Sigmoid colon (tissue), 7 donors: Measurements from ENCODE around the gene BGLAP. TPM values are rescaled to one million over a fixed set of nuclear protein-coding genes. Genes with fewer than 3 reads are reported as not detected.

ENCODE experiments used
- DNase-seq: peaks from one replicate; pipeline ENCODE4 v3.0.0-alpha.2; 2019
- H3K27ac ChIP-seq, 4 donors: fragments of 200-600 bp; sonication (generic); one replicate each; pipeline ENCODE4 v1.5.1; 2016 to 2019; ENCODE audit warnings: mild to moderate bottlenecking in 1 of 4
- H3K27me3 ChIP-seq, 3 donors: fragments of 200-600 bp; sonication (generic); one replicate each; pipeline ENCODE4 v1.5.1; 2019; ENCODE audit warnings: mild to moderate bottlenecking in 1 of 3
- H3K36me3 ChIP-seq, 4 donors: fragments of 200-600 bp; sonication (generic); one replicate each; pipeline ENCODE4 v1.5.1; 2016 to 2019
- H3K4me1 ChIP-seq, 4 donors: fragments of 200-600 bp; sonication (generic); one replicate each; pipeline ENCODE4 v1.5.1; 2017 to 2019
- H3K4me3 ChIP-seq, 4 donors: fragments of 200-600 bp; sonication (generic); one replicate each; pipeline ENCODE4 v1.5.1; 2017 to 2019; ENCODE audit warnings: mild to moderate bottlenecking in 2 of 4, moderate library complexity in 1 of 4
- H3K9me3 ChIP-seq, 4 donors: fragments of 200-600 bp in 3 of 4; sonication (generic) in 3 of 4; one replicate each; pipeline versions ENCODE4 v1.5.1 to v1.6.1; 2013 to 2019
- EP300 ChIP-seq, 4 donors: sonication (generic); formaldehyde crosslinking; IDR thresholded peaks; one replicate each; pipeline ENCODE4 v1.6.1; 2017; ENCODE audit warnings: antibody characterized with exemption in 4 of 4
- POLR2A ChIP-seq, 2 donors: fragments of 450-650 bp; IDR thresholded peaks; one replicate each; pipeline ENCODE4 v1.6.1; 2016; ENCODE audit warnings: antibody characterized with exemption in 2 of 2, mild to moderate bottlenecking in 2 of 2, moderate library complexity in 2 of 2
- POLR2AphosphoS5 ChIP-seq, 4 donors: sonication (generic); formaldehyde crosslinking; IDR thresholded peaks; one replicate each; pipeline ENCODE4 v1.6.1; 2017; ENCODE audit warnings: antibody characterized with exemption in 4 of 4
- WGBS, 2 donors: extraction: QIAGEN DNeasy Blood & Tissue Kit; methylation state at CpG; one replicate each; pipeline ENCODE4 v1.1.7; 2013; 5-methylcytosine and 5-hydroxymethylcytosine counted together
- intact Hi-C: fragments of 100-400 bp; cut with DNase I; formaldehyde crosslinking; loops from one replicate; pipeline ENCODE4 v1.15.1; 2023
- polyA plus RNA-seq, 3 donors: library from polyadenylated mRNA; stranded (reverse); fragments of 200-250 nt; gene quantifications; one replicate each; pipeline ENCODE4 v1.2.3, GENCODE V29; 2013
- total RNA-seq, 4 donors: library from RNA; depleted of rRNA; stranded (reverse); fragments of >200 nt; gene quantifications; one replicate each; pipeline ENCODE4 v1.1.0, GENCODE V29; 2016
- TF ChIP-seq, protein P1 (sequence below), 4 experiments: fragments of 450-650 bp in 3 of 4; fragments of 200-600 bp in 1 of 4; IDR thresholded peaks; one replicate each; pipeline ENCODE4 v1.5.1; 2016 to 2019; ENCODE audit warnings: antibody characterized with exemption in 4 of 4, mild to moderate bottlenecking in 3 of 4, moderate library complexity in 2 of 4
- donor health status: healthy with polysubstance abuse.
- donor health status: Bipolar disorder and iron deficiency.
- donor health status: healthy.

The BGLAP gene
- total and polyA plus RNA-seq, 7 donors: 1.0 to 15.9 (median 4.3) TPM; not detected in 2

DNA sequence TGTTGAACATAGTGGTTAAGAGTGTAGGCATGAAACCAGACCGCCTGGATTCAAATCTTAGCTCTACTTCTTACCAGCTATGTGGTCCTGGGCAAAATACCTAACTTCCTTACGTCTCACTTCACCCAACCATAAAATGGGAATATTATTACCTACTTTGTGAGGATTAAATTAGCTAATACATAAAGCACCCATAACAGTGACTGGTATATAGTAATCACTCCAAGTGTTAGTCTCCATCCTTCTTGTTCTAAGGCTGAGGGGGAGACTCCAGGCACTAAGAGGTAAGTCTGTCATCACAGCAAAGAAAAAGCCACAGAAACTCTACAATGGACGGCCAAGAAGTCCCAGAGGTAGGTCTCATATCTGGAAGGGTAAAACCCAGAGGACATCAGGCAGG lies 37.9 kb downstream of the BGLAP start:
- Histone ChIP-seq H3K4me3 (no peak overlapping the region), H3K27me3 (no peaks in the 10 kb centered on the region), H3K4me1 (peaks cover 0 to 33% (median 29%) of the 10 kb centered on the region in 4 donors), H3K36me3 (peaks cover 12 to 41% (median 23%) of the 10 kb centered on the region in 4 donors), H3K9me3 (no peaks in the 10 kb centered on the region), H3K27ac (no peak overlapping the region)
- 88 to 90% methylated on average over 3 of the region's 3 CpGs for WGBS, 2 donors
- DNase-seq: no peak
- no peak for TF ChIP-seq POLR2A (IDR thresholded peaks at IDR 0.05)
- TF ChIP-seq, protein P1, sequence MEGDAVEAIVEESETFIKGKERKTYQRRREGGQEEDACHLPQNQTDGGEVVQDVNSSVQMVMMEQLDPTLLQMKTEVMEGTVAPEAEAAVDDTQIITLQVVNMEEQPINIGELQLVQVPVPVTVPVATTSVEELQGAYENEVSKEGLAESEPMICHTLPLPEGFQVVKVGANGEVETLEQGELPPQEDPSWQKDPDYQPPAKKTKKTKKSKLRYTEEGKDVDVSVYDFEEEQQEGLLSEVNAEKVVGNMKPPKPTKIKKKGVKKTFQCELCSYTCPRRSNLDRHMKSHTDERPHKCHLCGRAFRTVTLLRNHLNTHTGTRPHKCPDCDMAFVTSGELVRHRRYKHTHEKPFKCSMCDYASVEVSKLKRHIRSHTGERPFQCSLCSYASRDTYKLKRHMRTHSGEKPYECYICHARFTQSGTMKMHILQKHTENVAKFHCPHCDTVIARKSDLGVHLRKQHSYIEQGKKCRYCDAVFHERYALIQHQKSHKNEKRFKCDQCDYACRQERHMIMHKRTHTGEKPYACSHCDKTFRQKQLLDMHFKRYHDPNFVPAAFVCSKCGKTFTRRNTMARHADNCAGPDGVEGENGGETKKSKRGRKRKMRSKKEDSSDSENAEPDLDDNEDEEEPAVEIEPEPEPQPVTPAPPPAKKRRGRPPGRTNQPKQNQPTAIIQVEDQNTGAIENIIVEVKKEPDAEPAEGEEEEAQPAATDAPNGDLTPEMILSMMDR (IDR thresholded peaks at IDR 0.05): no peak
- TF ChIP-seq EP300 (IDR thresholded peaks at IDR 0.05): no peak
- no peak for TF ChIP-seq POLR2AphosphoS5 (IDR thresholded peaks at IDR 0.05)
- intact Hi-C loops: no loop called here

DNA sequence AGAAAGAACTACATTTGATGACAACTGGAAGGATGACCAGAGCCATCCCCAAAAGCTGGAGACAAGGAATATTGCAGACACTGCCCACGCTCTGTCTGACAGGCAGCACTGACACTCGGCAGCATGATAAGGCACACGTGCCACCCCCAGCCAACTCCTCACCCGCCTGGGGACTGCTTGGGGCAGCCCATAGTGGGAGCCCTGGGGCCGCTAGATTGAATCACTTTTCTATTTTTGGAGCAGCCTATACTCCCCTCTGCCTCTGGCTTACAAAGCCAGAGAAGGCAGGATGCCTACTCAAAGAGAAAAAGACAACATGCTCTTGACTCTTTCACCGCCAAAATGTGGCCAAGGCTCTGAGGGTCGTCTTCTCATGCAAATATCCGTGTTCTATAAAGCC lies 39.3 kb downstream of the BGLAP start:
- H3K4me1 ChIP-seq: peaks cover 0 to 33% (median 29%) of the 10 kb centered on the region in 4 donors
- H3K27ac ChIP-seq: peak overlapping the region in 2 of 4 donors; percentile 92
- TF ChIP-seq EP300 (IDR thresholded peaks at IDR 0.05): no peak
- no peak for TF ChIP-seq POLR2AphosphoS5 (IDR thresholded peaks at IDR 0.05)
- TF ChIP-seq POLR2A (IDR thresholded peaks at IDR 0.05): no peak
- TF ChIP-seq, protein P1 (IDR thresholded peaks at IDR 0.05): no peak
- DNase-seq: no peak
- H3K4me3 ChIP-seq: peak overlapping the region in 2 of 4 donors; percentile 83 to 93
- WGBS, 2 donors: 34% methylated on average over 8 of the region's 8 CpGs
- H3K9me3 ChIP-seq: no peaks in the 10 kb centered on the region
- peaks cover 8 to 27% (median 13%) of the 10 kb centered on the region in 4 donors for H3K36me3 ChIP-seq
- no peaks in the 10 kb centered on the region for H3K27me3 ChIP-seq
- intact Hi-C loops: no loop called here

DNA sequence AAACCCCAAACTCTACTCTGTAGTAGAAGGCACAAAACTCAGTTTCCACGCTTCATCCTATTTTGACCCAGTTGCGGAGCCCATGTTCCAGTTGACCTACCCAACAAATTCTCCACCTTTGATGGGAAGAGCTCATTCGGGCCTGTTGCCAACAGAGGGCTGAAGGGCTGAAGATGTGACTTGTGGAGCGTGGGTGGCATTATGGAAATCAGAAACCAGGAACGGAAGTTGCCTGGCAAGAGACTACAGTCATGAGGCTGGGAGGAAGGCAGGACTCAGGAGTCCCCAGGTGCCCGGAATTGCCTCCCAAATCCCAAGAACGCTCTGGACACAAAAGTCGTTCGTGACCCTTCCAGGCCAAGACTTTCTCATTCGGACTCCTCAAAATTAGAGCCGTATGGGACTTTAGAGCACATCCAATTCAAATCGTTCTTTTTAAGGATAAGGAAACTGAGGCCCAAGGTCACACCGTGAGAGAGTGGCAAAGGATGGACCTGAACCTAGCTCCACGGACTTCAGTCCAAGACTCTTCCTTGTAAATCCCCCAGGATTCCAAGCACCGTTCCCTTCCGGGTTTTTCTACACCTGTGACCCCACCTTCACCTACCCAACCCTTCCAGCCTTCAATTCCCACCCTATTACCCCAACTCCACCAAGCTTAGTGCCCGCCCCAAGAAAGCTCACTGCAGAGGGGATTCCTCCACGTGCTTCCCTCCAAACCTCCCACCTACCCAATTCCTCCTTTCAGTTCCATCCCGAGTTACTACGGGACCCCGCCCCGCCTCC lies 39.9 kb downstream of the BGLAP start:
- Histone ChIP-seq H3K27me3 (no peaks in the 10 kb centered on the region), H3K4me1 (peaks cover 0 to 33% (median 29%) of the 10 kb centered on the region in 4 donors), H3K4me3 (peak overlapping the region; percentile 69 to 93 (median 80)), H3K36me3 (peaks cover 3 to 20% (median 10%) of the 10 kb centered on the region in 4 donors), H3K27ac (peak overlapping the region; percentile 84 to 92 (median 90)), H3K9me3 (no peaks in the 10 kb centered on the region)
- intact Hi-C loops: no loop called here
- WGBS, 2 donors: 6 to 9% methylated on average over 22 of the region's 22 CpGs
- DNase-seq: no peak
- TF ChIP-seq POLR2AphosphoS5 (IDR thresholded peaks at IDR 0.05): no peak
- TF ChIP-seq, protein P1 (IDR thresholded peaks at IDR 0.05): no peak
- no peak for TF ChIP-seq POLR2A (IDR thresholded peaks at IDR 0.05)
- no peak for TF ChIP-seq EP300 (IDR thresholded peaks at IDR 0.05)

- TF ChIP-seq, protein P1 (IDR thresholded peaks at IDR 0.05): no peak
- peak in 2 of 4 donors; percentile 5 to 68 for TF ChIP-seq EP300 (IDR thresholded peaks at IDR 0.05)
- peak; percentile 61 to 87 for TF ChIP-seq POLR2A (IDR thresholded peaks at IDR 0.05)
- peak; percentile 77 to 96 (median 88) for TF ChIP-seq POLR2AphosphoS5 (IDR thresholded peaks at IDR 0.05)
- WGBS, 2 donors: 0% methylated on average over 50 of the region's 50 CpGs
These were observed 40.7 kb downstream of the BGLAP start, which contains the start of gene SMG5 for GRCh38 chr1:156282479-156283222. Gene SMG5, minus strand, starts transcription at chr1:156282825. Its CDS starts 145 bp downstream, at chr1:156282680.

More at GRCh38 chr1:156282479-156283222, 40.7 kb downstream of the BGLAP start, which contains the start of gene SMG5:
- Histone ChIP-seq H3K27ac (peak within 1 kb of the TSS; percentile 84 to 92 (median 90)), H3K36me3 (peaks cover 0 to 13% (median 8%) of the 10 kb centered on the region in 4 donors), H3K4me1 (peaks cover 0 to 33% (median 29%) of the 10 kb centered on the region in 4 donors), H3K27me3 (no peaks in the 10 kb centered on the region), H3K9me3 (no peaks in the 10 kb centered on the region), H3K4me3 (peak within 1 kb of the TSS; percentile 69 to 93 (median 80))
- peak; percentile 99 for DNase-seq
- intact Hi-C loops: no loop called here
